HG03280 (cell line): ENCODE measurements around the gene DPM2.
A peak's percentile ranks its signal among the peaks of the same experiment; 100 is the strongest.

Experiments
- ATAC-seq: cut with Tn5 transposase; IDR thresholded peaks from one replicate; pipeline ENCODE4 v1.9.1; 2021; ENCODE audit warnings: mild to moderate bottlenecking, moderate library complexity; ENCODE audit not compliant: unreplicated experiment

Gene DPM2

DNA sequence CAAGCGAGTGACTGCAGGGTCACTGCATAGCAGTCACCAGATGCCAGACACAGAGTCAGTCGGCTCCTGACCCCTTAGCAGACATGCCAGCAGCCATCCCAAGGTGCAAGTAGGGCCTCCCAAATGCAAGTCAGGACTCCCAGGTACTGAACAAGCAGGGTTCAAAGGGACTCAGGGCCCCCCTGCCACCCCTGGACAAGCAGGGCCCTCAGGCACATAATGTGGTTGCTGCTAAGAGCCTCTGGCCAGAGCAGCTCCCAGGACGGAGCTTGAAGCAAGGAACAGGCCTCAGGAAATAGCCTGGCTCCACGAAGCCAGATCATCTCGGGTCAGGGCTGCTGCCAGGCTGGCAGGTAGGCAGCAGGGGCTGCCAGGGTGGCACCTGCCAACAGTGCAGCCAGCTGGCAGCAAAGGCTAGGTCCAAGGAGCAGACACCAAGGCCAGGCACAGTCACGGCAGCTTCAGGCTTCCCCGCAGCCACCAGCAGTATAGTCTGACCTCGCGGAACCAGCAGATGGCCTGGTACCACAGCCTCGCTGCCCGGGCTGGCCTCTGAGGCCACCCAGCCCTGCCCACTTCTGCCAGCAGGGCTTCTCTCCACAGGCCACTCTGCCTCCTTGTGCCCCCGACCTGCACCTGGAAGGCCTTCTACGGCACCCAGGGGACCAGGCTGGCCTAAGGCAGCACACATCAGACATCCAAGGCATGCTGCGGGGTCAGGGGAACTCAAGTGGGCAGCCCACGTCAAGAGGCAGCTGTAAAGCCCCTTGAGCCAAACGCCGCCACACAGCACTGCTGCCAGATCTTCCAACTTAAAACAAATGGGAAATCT lies 35.7 kb upstream of the DPM2 start:
- ATAC-seq: no peak

DNA sequence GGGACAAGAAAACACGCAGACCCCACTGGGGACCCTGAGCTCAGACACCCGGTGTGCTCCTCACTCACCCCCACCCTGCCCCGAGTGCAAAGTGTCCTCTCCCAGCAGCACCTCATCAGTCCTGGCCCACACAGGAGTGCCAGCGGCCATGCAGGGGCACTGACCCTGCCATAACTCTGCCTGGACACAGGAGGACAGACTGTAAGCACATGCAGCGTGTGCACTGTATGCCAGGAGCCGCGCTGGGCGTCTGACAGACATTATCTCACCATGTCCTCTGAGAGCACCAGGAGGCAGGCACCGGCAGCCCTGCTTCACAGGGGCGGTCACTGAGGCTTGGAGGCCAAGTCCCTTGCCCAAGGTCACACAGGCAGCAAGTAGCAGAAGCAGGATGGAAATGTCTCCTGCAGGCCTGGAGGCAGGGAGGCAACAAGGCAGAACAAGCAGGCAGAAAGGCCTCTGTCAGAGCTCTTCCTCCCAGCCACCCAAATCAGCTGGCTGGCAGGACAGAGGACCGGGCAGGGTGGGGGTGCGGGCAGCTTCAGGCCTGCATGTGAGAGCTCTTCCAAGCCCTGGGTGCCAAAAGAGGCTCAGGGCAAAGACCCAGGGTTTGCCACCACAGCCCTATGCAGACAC lies 34.7 kb upstream of the DPM2 start:
- ATAC-seq: no peak

- peak; percentile 5 for ATAC-seq
Measured at GRCh38 chr9:127971357-127972235, 33.9 kb upstream of the DPM2 start.

- peak; percentile 73 for ATAC-seq
Measured at GRCh38 chr9:127970401-127971313, 33.0 kb upstream of the DPM2 start.

GRCh38 chr9:127968700-127969383 lies 31.2 kb upstream of the DPM2 start:
- ATAC-seq: no peak

DNA sequence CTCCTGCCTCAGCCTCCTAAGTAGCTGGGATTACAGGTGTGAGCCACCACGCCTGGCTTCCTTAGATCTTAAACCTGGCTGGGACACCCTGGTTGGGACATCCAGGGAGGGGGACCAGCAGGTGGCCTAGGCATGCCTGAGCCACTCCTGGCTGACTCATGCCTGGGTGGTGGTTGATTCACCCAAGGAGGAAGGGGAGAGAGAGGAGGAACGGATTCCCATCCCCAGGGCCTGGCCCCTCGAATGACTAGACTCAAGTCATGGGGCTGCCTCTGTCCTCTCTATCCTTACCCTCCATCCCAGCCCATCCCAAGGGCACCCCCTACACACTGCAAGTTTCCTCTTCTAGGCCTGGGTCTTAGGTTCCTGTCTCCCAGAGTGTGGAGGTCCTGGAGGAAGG lies 30.4 kb upstream of the DPM2 start:
- ATAC-seq: no peak

DNA sequence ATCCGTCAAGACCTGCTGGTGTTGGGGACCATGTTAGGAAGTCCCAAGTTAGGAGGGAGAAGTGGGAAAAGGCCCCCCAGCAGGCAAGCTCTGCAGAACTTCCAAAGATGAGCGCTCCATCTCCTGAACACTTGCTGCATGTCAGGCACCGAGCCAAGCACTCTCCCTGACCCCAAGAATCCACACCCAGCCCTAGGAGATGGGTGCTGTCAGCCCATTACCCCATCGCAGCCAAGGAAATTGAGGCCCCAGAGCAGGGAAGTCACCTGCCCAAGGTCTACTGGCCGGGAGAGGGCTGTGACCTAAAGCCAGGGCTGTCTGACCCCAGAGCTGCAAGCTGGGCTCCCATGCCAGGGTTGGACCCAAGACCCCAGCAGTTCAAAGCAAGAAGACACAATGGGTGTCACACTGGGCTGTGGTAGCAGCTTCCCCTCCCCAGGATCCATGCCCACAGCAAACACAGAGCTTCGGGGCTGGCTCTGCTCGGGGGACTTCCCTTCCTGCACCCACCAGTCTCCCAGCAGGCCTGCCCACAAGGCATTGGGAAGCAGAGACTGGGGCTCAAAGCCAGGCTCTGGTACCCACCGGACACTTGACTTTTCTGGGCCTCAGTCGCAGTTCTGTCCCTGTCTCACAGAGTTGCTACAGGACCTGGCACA lies 29.6 kb upstream of the DPM2 start:
- ATAC-seq: no peak

DNA sequence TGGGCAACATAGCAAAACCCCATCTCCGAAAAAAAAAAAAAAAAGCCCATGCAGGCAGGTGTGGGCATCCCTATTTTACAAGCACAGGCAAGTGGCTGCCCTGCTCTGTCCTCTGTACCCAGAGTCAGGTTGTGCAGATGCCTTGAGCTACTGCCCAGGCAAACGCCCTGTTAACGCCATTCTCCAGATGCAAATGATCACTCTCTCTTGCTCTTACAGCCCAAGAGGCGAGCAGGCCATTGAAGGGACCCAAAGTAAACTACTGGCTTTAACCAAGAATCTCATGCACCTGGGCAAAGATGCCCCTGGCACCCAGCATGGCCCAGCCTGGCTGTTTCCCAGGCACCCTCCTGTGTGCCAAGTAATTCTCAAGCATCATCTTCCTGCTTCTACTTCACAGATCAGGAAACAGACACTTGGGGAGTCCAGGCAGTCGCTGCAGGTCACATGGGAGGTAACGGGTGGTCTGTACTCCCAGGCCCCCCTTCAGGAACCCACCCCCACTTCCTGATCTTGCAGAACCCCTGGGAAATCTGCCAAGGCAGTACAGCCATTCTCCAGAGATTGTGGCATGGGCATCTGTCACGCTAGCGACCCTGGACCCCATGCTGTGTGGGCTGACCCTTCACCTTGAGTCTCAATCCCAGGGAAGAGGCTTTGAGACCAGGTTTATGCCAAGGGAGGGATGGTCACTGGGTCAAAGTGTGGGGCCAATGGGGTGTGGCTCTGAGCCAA lies 28.9 kb upstream of the DPM2 start:
- no peak for ATAC-seq

GRCh38 chr9:127965953-127966352 lies 28.3 kb upstream of the DPM2 start:
- ATAC-seq: no peak

- ATAC-seq: no peak
Measured at GRCh38 chr9:127963359-127964064, 25.9 kb upstream of the DPM2 start.

- no peak for ATAC-seq
Measured at GRCh38 chr9:127963041-127963358, 25.3 kb upstream of the DPM2 start.

DNA sequence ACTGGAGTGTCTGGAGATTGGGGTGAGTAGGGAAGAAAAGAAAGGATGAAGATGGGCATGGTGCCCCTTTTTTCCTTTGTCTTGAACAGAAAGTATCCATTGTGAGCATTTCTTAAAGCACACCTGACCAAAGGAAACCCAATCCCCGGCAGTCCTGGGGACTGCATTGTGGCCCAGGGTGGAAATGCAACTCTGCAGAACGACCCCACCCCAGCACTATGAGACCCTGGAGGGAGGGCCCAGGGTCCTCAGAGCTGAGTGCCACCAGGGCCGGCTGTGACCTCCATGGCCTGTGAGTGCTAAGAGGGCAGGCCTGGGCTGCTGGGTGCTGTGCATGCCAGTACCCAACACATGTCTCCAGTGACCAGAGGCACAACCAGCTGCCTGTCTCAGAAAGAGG lies 24.6 kb upstream of the DPM2 start:
- no peak for ATAC-seq

DNA sequence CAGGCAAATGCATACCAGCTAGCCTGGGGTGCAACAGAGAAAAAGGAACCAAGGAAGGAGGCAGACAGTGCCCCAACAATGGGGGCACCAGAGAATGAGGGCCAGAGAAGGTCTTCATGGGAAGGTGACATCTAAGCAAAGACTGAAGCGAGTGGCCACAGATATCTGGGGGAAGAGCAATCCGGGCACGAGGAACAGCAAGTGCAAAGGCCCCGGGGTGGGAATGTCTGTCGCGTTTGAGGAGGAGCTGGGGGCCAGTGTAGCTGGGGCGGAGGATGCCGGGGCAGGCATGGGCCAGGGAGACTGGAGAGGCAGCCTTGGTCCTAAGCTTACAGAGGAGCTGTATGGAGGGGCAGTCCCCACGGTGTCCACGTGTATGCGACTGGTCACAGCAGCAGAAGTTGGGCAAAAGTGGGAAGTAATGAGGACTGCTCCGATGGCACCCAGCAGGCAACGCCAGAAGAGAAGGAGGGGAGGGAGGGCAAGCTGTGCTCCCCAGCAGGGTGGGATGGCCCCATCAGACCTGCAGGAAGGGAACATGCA lies 24.0 kb upstream of the DPM2 start:
- ATAC-seq: no peak

DNA sequence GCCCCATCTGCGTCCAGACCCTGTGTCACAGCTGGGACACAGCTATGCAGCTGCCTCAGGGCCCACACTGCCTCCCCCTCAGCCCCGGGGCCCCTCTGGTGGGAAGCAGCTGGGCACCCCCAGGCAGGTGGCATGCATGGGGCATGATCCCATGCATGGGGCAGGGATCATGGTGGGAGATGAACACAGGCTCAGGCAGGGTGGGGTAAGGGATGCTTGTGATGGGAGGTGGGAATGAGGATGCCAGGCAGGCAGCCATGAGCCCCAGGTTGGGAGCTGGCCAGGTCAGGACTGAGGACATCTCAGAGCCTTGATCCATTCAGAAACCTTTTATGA lies 23.5 kb upstream of the DPM2 start:
- no peak for ATAC-seq

DNA sequence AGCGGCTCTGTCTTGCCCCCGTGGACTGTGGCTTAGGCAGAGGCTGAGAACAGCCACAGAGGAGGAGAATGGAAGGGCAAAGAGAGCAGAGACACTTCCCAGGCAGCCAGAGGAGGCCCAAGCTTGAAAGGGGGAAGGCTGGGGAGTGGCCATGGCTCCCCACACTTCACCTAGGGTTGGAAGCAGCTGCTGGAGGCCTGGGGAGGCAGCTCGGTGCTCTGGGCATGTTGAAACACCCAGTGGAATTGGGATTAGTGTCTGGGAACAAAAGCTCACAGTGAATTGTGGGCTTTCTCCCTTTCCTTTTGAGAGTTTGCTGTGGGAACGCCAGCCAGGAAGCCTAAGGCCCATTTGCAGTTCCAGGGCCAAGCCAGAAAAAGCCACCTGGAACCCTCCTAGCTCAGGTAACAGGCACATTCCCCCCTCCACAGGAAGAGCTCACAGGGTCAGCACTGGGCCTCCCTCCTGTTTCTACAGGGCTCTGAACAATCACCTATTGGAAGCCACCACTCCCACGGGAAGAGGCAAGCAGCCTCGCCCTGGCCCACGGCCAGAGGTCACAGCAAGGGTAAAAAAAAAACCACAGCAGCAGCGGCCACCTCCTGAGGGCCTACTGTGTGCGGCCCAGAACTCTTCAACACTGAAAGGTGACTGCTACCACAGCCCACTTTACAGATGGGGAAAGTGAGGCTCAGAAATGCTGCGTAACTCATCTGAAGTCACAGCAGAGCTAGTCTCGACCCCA lies 22.9 kb upstream of the DPM2 start:
- ATAC-seq: no peak

- no peak for ATAC-seq
Measured at GRCh38 chr9:127959841-127960409, 22.3 kb upstream of the DPM2 start.

GRCh38 chr9:127959398-127959797 lies 21.7 kb upstream of the DPM2 start:
- ATAC-seq: no peak
